ENCODE results near the gene LTBP4. TPM values are rescaled to one million over a fixed set of nuclear protein-coding genes. Genes with fewer than 3 reads are reported as not detected.

LTBP4 gene
- total RNA-seq, 1 experiment from 2014 or later, result 75.4 TPM

DNA sequence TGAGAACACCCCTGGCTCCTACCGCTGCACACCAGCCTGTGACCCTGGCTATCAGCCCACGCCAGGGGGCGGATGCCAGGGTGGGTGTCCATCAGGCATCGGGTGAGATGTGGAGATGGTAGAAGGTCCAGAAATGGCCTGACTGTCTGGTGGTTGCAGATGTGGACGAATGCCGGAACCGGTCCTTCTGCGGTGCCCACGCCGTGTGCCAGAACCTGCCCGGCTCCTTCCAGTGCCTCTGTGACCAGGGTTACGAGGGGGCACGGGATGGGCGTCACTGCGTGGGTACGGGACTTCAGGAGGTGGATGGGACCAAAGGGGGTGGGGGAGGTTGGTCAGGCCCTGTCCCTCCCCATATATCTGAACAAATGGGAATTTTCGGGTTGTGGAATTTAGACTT, 15.8 kb downstream of the LTBP4 start:
- Histone ChIP-seq H3K27me3 (ENCODE audit: control insufficient read depth, insufficient read depth, low read length) (no peaks in the 10 kb centered on the region), H3K4me1 (ENCODE audit: control insufficient read depth, insufficient read depth, low read length) (no peaks in the 10 kb centered on the region), H3K9me3 (ENCODE audit: control insufficient read depth, insufficient read depth, low read depth, low read length) (no peaks in the 10 kb centered on the region), H3K27ac (ENCODE audit: low read length) (no peak overlapping the region), H3K36me3 (ENCODE audit: control insufficient read depth, insufficient read depth, low read length) (no peaks in the 10 kb centered on the region; the same call in 1 of the 2 replicates), H3K4me3 (ENCODE audit: low read depth in 2 of 2, low read length in 2 of 2) (no peak overlapping the region)
- in situ Hi-C loops (cut with HindIII; ENCODE audit: low pct_unique_long_range_greater_than_20kb, low sequenced_read_pairs), result no loop called here
- intact Hi-C loops (cut with micrococcal nuclease; ENCODE audit: unreplicated experiment), result no loop called here
- ATAC-seq, result no peak
- no TSS peak for BruUV-seq (replicated peaks)
- ChIA-PET POLR2A (no interaction called here), CTCF (no interaction called here)
- TF ChIP-seq, protein P1, sequence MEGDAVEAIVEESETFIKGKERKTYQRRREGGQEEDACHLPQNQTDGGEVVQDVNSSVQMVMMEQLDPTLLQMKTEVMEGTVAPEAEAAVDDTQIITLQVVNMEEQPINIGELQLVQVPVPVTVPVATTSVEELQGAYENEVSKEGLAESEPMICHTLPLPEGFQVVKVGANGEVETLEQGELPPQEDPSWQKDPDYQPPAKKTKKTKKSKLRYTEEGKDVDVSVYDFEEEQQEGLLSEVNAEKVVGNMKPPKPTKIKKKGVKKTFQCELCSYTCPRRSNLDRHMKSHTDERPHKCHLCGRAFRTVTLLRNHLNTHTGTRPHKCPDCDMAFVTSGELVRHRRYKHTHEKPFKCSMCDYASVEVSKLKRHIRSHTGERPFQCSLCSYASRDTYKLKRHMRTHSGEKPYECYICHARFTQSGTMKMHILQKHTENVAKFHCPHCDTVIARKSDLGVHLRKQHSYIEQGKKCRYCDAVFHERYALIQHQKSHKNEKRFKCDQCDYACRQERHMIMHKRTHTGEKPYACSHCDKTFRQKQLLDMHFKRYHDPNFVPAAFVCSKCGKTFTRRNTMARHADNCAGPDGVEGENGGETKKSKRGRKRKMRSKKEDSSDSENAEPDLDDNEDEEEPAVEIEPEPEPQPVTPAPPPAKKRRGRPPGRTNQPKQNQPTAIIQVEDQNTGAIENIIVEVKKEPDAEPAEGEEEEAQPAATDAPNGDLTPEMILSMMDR (IDR thresholded peaks at IDR 0.05), result no peak
- TF ChIP-seq SIN3A (IDR thresholded peaks at IDR 0.05; ENCODE audit: borderline replicate concordance, insufficient read depth, low read depth, low read length) (no peak), TCF7L2 (IDR thresholded peaks at IDR 0.05; ENCODE audit: low read depth, low read length) (no peak), REST (IDR thresholded peaks at IDR 0.05; ENCODE audit: insufficient read depth in 1 of 2, low read depth in 2 of 2, low read length in 1 of 2) (no peak), POLR2AphosphoS5 (IDR thresholded peaks at IDR 0.05; ENCODE audit: low read depth, low read length) (no peak)
- DNase-seq (ENCODE audit: low read depth, low spot score), result no peak

GRCh38 chr19:40617961-40618360, 16.8 kb downstream of the LTBP4 start:
- intact Hi-C loops (cut with micrococcal nuclease; ENCODE audit: unreplicated experiment) (no loop called here), in situ Hi-C loops (cut with HindIII; ENCODE audit: low pct_unique_long_range_greater_than_20kb, low sequenced_read_pairs) (no loop called here)
- ChIA-PET CTCF (interaction anchor here (0.6 kb wide), 1 partner anchor 13 kb away, joined by 6 read pairs; no protein-coding TSS in a partner anchor), POLR2A (interaction anchor here (0.7 kb wide), 1 partner anchor 301 kb away, joined by 5 read pairs; no protein-coding TSS in a partner anchor)
- BruUV-seq (replicated peaks), result no TSS peak
- H3K4me3 ChIP-seq (ENCODE audit: low read depth in 2 of 2, low read length in 2 of 2), result no peak overlapping the region
- no peaks in the 10 kb centered on the region for H3K27me3 ChIP-seq (ENCODE audit: control insufficient read depth, insufficient read depth, low read length)
- no peak for ATAC-seq
- H3K4me1 ChIP-seq (ENCODE audit: control insufficient read depth, insufficient read depth, low read length), result no peaks in the 10 kb centered on the region
- TF ChIP-seq SIN3A (IDR thresholded peaks at IDR 0.05; ENCODE audit: borderline replicate concordance, insufficient read depth, low read depth, low read length) (no peak), TCF7L2 (IDR thresholded peaks at IDR 0.05; ENCODE audit: low read depth, low read length) (no peak), POLR2AphosphoS5 (IDR thresholded peaks at IDR 0.05; ENCODE audit: low read depth, low read length) (no peak), REST (IDR thresholded peaks at IDR 0.05; ENCODE audit: insufficient read depth in 1 of 2, low read depth in 2 of 2, low read length in 1 of 2) (no peak)
- TF ChIP-seq, protein P1 (IDR thresholded peaks at IDR 0.05), result no peak
- no peak overlapping the region for H3K27ac ChIP-seq (ENCODE audit: low read length)
- no peak for DNase-seq (ENCODE audit: low read depth, low spot score)
- H3K9me3 ChIP-seq (ENCODE audit: control insufficient read depth, insufficient read depth, low read depth, low read length), result no peaks in the 10 kb centered on the region
- H3K36me3 ChIP-seq (ENCODE audit: control insufficient read depth, insufficient read depth, low read length), result no peaks in the 10 kb centered on the region; the same call in 1 of the 2 replicates
